Stimulated activated CD8-positive, alpha-beta memory T cell treated with anti-CD3 and anti-CD28 coated beads, Interleukin-12 subunit alpha, Interleukin-12 subunit beta, amount 100 ng/mL, for 4 hours (primary cell): ENCODE data around the gene SMIM20.
"Not testable (repeated sequence)": the region's sequence is repeated elsewhere in the genome, so short reads cannot be mapped to it uniquely, and the experiment has no call there.

Source experiments
- DNase-seq: peaks from one replicate; pipeline ENCODE4 v3.0.0-alpha.2; 2020; ENCODE audit warnings: low read depth

The SMIM20 gene

DNA sequence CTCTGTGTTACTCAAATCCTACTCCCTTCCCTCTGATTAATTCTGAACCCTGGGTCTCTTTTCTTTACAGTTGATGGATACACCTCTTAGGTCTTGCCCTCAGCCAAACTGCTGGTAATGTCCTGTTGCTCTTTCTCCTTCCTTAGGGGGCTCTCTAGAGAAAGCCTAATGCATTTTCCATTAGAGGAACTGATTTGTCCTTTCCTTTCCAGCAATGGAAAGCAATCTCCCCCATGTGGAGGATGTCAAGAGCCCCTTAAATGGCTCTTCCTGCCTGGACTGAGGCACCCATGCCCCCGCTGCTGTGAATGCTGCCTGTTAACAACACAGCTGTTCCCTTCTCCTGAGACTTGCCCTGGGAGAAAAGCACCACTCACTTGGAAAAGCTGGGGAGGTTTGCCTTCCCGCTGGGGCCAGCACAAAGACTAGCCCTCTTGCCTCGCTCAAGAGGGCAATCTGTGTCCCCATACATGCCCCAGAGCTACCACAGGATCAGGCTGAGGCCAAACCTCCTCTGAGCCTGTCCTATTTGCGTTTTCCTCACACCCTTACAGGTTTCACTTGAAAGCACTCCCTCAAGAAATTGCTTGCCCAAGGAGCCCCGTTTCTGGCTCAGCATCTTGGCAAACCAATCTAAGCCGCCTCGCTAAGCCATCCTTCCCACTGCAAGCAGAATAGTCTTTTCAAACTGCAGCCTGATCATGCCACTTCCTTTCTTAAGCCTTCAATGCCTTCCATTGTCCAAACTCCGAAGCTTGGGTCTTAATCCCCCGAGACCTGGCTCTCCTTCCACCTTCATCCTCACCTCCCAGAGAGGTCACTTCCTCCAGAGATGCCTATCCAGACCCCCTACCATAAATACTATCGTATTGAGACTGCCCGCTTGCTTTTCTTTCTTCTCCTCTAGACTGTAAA, 23.2 kb upstream of the SMIM20 start:
- DNase-seq = no peak

DNA sequence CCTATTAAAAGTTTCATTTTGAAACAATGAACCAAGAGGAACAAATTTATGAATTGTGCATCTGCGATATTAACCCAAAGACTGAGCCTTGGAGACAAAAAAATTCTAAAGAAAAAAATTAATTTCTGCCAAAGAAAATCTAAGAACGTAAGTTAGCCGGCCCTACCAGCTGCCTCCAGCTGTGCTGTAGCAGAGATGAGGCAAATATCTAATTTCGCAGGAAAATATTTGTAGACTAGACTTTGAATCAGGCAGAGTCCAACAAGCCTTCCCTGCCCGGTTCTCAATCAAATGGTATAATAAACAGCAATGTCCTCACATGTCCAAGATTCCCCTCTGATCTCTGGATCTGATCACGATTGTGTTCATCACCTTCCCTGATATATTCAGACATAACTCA, 21.2 kb upstream of the SMIM20 start:
- no peak for DNase-seq

DNA sequence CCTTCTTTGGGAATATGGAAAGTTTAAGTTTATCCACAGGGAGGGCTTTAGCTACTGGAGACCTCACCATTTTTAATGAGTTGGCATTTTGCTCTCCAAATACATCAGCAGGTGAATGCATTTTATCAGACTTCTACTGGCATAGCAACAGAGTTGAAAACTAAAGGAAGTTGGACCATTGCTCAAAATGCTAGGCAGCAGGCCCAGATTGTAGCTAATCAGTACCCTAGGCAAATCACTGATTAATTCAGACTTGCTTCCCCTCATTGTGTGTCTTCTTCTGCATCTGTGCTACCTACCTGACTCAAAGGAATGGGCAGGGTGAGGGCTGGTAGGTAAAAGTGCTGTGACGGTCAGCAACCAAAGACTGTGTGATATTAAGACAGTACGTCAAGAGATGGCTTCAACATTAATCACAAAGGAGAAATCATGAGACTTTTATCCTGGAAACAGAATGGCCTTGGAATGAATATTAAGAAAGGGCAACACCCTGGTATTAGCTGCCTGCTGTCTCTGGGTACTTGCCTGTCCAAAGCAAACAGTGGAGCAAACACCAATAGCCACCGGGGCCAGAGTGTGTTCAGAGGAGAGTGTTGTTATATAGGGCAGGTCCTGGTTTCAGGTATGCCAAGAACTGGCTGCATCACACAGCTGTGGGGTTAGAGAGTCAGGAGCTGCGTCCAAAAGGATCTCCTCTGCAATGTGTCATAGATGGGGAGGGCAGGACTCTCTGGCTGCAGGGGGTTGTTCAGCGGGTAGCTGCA, 17.1 kb upstream of the SMIM20 start:
- DNase-seq = no peak

DNA sequence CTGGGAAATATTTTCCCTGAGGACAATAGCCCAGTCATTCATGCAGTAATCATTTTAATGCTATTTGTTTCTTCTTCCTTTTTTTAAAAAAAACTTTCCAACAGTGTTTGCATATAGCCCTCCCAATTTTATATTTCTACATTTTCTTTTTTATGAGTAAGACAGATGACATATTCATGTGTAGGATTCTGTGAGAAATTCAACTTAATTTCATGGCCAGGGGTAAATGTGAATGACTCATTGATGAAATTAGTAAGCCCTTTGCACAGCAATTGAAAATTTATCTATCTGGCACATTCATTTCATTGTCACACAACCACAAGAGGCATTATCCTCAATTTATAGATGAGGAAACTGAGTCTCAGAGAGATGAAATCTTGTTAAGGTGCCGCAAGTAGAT, 13.7 kb upstream of the SMIM20 start:
- DNase-seq = no peak

DNA sequence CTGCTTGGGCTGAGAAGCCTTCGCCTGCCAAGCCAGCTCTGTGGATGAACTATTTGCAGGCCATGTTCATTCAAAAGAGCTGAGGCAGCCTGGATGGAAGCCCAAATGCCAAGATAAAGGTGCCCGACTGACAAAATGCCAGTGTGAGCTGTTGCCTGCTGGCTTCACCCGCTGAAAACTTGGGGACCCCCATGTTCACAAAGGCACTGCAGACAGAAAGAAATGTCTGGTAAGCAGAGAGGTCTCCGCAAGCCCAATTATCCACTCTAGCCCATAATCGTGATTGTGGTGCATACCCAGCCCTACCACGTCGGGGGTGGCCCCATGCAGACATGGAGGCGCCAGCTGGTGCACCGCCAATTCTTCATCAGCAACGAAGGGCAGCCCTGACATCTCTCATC, 13.0 kb upstream of the SMIM20 start:
- no peak for DNase-seq

DNA sequence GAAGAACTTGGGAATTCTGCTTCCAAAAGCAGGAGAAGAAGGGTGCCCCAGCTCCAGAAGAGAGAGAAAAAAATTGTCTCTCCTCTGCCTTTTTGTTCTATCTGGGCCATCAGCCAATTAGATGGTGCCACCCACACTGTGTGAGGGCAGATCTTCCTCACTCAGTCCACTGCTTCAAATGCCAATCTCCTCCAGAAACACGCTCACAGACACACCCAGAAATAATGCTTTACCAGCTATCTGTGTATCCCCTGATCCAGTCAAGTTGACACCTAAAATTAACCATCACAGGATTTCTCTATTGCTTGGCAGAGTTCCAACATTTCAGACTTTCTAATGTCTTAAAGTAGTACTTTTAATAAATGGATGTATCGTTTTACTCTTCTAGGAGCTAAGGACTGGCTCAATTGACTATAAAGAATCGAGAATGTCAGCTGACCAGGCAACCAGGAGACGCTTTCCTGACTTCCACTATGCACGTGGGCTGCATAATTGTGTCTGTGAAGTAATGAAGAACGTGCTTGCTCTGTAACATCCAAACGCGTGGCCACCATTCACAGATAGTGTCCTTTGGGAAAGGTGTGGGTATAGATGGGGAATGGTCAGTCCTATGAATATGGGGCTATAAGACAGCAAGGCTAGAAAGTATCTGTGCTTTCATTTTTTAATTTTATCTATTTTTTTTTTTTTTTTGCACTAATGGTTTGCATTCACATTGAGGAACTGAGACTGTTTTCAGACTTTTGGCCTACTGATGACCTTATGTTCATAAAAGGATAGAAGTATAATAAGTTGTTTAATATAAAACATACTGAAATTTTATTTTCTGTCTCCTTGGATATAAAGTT, 9.9 kb upstream of the SMIM20 start:
- DNase-seq = no peak

DNA sequence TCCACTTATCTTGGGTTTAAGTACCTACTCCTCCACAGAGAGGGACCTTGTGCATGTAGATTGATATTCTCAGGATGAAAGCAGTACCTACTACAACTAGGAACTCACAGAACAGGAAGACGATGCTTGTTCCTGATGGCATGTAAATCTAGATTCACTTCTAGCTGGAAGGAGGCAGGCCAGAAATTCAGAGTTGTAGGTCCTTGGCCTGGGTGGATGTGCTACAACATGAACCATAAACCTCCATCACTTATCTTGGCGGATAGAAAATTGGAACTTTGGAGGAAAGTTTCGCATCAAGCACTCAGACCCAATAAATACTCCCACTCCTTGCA, 9.3 kb upstream of the SMIM20 start:
- DNase-seq = no peak

DNA sequence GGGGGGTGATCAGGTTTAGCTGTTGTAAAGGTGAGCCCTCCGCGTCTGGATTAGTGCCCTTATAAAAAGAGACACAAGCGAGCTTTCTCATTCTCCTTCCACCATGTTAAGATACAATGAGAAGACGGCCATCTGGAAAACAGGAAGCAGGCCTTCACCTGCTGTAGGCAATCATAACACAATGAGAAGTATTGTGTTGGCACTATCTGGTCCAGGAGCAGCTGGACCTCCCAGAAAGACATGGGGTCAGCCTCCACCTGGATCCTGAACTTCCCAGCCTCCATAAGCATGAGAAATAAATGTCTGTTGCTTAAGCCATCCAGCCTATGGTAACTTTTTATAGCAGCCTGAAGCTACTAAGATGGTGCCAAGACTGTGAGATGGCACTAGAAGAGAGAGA, 8.6 kb upstream of the SMIM20 start:
- no peak for DNase-seq

DNA sequence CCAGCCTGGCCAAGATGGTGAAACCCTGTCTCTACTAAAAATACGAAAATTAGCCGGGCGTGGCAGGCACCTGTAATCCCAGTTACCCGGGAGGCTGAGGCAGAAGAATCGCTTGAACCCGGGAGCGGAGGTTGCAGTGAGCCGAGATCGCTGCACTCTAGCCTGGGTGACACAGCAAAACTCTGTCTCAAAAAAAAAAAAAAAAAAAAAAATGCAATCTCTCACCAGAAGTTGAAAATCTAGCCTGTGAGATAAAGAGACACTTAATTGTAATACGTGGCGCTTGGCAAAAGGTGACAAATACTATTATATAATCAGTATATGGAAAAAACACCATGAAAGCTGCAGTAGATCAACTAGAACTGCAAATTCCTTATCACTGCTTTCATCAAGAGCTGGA, 7.9 kb upstream of the SMIM20 start:
- not testable (repeated sequence) for DNase-seq

DNA sequence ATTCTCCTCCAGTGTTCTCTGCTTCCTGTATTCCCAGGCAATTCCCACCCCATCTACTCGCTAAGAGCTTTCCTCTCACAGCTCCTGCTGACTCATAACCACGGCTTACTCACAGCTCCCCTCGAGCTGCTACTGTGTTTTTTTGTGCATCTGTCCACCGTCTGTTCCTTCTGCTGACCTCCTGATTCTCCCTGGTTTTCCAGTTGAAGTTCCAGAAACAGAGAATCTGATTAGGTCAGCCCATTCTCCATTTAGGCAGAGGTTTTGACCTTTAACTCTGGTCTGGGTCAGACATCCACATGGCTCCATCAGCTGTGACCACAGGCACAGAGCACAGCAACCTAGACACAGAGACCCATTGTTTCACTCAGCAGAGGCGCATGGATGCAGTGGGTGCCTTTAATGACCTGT, 5.5 kb upstream of the SMIM20 start:
- no peak for DNase-seq

DNA sequence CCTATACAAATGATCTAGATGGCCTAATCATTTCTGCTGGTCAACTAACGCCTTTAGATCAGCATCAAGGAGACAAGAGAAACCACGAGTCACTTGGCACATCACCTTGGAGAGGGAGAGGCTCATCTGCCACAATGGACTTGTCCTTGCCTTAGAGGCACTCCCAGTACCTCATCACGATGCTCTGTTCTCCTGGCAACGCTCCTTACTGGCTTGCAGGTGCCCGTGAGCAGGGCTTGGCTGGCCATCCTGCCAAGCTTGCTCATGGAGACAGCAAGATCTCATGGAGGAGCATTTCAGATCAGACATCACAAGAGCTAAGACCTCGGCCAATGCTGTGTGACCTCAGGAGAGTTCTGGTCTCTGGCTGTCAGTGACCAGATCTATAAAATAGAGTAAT, 2.7 kb upstream of the SMIM20 start:
- no peak for DNase-seq

DNA sequence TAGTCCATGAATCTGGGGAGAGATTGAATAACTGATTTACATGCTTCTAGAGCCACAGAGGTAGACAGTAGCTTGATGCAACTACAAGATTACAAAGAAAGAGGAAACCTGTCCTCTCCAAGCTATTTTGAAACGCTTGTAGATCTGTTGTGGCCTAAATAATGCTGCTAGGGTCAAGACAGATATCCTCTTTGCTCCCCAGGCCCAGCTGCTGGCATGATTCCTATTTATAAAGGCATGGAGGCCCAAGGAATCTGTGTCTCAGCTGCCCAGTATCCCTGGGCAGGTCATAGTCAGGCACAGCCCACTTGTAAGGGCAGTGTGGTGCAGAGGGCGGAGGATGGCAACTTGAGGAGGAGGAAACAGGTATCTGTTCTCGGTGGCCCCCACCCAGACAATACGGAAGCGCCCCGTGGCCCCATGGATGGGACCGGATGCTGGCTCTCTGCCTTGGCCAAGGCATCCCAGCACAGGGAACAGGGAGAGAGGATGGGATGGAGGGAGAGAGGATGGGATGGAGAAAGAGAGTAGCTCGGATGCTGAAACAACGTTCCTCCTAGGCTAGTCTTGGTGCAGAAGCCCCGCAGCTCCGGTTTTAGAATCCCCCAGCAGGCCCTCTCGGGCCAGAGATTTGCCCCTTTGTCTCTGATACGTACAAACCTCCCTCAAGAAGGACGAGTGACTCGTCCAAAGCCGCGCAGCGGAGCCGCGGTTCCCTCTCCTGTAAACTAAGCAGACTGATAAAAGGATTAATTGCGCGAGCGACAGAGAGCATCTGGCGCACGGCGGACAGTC, 767 bp upstream of the SMIM20 start:
- DNase-seq = no peak

DNA sequence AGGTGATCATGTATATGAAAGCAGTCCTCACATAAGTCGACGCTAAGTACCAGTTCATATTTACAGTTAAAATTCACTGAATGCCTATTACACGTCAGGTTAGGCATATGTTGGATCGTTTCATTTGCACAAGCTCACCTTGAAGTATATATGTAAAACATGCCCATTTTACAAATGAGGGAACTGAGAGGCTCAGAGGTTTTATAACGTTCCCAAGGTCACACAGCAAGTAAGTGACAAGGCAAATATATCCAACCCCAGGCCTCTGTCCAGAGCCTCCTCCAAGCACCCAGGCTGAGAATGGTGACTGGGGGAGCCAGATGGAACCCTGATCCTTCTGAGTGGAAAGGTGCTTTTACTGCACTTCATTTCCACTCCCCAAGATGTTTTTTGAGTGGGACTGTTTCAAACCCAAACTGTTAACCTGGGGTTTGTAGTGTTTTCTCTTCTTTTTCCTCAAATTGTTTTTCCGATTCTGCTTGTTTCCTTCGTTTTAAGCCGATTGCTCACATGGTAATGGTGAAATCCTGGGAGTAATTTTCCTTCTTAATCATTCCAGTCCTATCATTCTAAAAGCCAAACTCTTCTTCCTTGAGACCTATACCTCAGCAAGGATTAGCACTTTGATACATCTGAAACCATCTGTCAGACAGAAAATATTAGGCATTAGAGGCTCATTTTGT, 791 bp downstream of the SMIM20 start:
- no peak for DNase-seq

DNA sequence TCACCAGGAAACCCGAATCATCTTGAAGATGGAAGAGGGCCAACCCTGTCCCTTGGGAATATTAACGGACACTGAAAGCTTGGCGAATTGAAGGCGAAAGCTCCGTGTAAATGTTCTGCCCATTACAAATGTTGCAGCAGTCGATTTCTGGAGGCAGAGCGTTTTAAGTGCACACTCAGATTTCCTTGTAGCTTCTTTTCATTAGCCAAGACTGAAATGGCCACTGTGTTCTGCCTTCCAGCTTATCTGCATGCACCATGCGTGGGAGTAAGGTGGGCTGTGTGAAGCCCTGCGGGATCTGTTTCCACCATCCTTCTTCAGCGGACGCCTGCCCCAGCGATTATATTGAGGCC, 1.3 kb downstream of the SMIM20 start:
- DNase-seq = no peak

DNA sequence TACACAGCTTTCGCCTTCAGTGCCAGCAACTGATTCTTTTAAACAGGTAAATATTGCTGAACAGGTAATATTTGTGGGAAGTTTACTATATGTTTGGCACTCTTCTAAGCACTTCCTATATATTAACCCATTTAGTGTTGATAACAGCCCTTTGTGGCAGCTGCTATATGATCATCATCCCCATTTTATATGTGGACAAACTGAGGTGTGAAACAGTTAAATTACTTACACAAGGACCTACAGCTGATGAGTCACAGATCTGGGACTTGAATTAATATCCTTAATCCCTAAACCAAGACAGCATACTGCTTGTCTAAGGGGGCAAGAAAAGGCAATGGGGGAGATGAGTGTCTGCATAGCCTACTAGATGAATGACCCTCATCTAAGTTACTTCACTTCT, 2.9 kb downstream of the SMIM20 start:
- DNase-seq = no peak

DNA sequence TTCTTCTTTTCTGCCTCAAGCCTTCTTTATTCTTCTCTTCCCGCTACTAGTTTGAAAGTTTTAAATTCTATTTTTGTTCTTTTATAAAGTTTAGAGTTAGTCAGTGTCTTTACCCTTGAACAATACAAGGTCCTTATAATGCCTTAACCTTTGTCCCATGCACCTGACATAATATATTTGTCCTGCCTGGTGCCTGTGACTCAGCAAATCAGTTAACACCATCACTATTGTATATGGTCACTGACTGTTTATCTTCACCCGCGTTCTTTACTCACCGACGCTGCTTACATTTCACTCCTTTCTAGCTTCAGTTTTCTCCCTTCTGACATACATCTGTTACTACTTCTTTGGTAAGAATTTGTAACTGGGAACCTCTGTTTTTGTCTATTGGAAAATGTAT, 5.7 kb downstream of the SMIM20 start:
- DNase-seq = no peak

DNA sequence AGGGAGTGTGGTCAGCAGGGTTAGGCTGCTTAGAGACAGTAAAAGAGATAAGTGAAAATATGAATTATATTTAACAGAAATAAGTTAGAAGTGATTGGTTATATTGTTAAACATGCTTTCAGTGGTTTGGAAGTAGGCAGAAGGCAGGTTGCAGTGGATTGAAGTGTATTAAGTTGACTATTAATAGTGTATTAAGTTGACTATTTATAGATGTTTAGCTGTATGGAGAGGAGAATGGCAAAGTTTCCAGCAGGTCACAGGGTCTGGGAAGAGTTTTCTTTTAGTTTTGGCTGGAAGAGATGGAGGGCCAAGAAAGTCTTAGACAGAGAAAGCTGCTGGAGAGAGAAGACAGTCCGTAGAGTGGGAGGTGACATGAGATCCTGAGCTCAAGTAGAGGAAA, 7.9 kb downstream of the SMIM20 start:
- no peak for DNase-seq

DNA sequence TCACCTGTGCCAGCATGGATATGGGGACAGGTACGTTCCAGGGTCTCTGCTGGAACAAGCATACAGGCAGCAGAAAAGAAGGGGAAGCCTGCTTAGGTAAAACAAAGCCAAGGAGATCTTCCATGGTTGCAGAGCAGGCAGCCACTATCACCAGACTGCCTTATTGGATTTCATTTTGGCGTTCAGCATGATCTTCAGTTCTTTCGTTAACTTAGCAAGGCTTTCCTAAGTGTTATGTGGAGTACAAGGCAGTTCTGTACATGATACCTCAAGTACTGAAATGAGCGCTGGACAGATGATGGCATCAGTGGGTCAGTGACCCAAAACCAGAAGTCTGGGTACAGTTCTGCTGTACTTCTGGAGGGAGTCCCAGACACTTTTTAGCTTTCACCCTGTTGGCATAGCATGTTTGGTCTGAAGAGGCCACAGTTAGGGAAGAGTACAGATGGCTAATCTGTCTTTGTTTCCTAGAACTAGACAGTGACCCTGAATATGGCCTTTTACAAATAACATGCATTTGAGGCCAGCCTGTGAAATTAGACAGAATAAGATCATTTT, 8.9 kb downstream of the SMIM20 start:
- DNase-seq = no peak

DNA sequence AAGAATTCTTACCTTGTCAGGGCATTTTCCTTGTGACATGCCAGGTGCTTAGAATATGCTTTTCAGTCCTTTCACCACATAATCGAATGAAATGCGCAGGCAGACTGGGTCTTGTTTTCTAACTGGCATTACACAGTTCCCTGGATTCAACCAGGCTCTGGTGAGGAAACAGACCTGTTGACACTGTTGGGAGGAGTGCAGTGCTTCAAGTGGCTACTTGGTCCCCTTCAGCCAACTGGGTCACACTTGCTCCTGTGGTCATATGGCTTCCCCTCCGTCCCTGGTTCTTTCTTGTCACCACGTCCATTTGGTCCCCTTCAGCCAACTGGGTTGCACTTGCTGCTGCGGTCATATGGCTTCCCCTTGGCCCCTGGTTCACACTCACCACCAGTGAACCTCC, 9.7 kb downstream of the SMIM20 start:
- no peak for DNase-seq

DNA sequence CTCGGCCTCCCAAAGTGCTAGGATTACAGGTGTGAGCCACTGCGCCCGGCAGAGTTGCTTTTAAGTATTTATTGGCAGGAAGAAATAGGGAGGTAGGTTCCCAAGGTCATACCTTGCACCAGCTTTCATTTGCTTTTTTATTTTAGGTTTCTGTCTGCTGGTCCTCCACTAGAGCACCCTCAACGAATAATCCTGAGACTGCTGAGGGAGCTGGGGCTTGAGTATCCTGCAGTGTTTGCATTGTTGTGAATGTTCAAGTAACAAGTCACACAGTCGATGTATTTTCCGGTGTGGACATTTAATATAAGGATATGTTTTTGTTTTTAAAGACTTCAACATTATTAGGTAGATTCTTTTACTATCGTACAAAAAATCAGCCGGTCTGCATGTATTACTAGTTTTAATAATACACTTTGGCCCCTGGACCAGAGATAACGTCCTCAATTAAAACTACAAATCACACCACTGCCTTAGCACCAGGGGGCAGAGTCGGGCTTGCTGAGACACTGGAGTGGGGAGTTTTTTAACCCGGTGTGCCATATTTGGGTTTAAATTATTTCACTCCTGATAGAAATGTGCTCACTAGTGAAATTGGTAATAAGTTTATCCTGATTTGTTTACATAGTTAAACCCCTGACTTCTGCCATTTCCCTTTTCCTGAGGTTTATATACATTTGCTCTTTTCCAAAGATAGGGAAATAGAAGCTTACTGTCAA, 11.6 kb downstream of the SMIM20 start:
- no peak for DNase-seq
